ENCODE data around the gene LY86. TPM values are rescaled to one million over a fixed set of nuclear protein-coding genes. Genes with fewer than 3 reads are reported as not detected.

The LY86 gene
- total and polyA plus RNA-seq, 2 donors (not counting 3 experiments of a cell fraction or from before 2014, with no cell fraction given) = not detected

- Histone ChIP-seq H3K9ac (replicated peaks; ENCODE audit: extremely low read depth, insufficient read depth, low read length) (no peak overlapping the region), H3K4me2 (ENCODE audit: insufficient read depth, low read length) (no peak overlapping the region), H3K27me3 (ENCODE audit: control insufficient read depth in 2 of 2, insufficient read depth in 2 of 2, low read length in 2 of 2) (no peaks in the 10 kb centered on the region), H4K20me1 (replicated peaks; ENCODE audit: control insufficient read depth, extremely low read depth, insufficient read depth, low read length) (no peaks in the 10 kb centered on the region), H3K9me1 (replicated peaks; ENCODE audit: control insufficient read depth, extremely low read depth, insufficient read depth, low read length) (no peaks in the 10 kb centered on the region), H3K4me3 (replicated peaks in 1 of 3; ENCODE audit: insufficient read depth in 1 of 3, low read depth in 1 of 3, low read length in 3 of 3) (no peak overlapping the region), H3K9me3 (replicated peaks; ENCODE audit: control insufficient read depth, insufficient read depth, low read length) (no peaks in the 10 kb centered on the region), H3K79me2 (ENCODE audit: control insufficient read depth, insufficient read depth, low read length) (no peaks in the 10 kb centered on the region), H3K27ac (ENCODE audit: insufficient read depth, low read depth, low read length) (no peak overlapping the region), H3K36me3 (ENCODE audit: control insufficient read depth in 2 of 2, extremely low read depth in 1 of 2, insufficient read depth in 2 of 2, low read length in 2 of 2) (no peaks in the 10 kb centered on the region), H3K4me1 (ENCODE audit: control insufficient read depth, extremely low read depth, insufficient read depth, low read length) (no peaks in the 10 kb centered on the region), H2AFZ (ENCODE audit: low read depth, low read length) (no peak overlapping the region)
- intact Hi-C loops (cut with micrococcal nuclease) = no loop called here
- FAIRE-seq (no peak), DNase-seq (ENCODE audit: low read depth, low spot score) (no peak)
- CTCF ChIA-PET = no interaction called here
- POLR2A ChIA-PET = no interaction called here
- no TSS peak for BruUV-seq (replicated peaks)
- TF ChIP-seq FOS (IDR thresholded peaks at IDR 0.05; ENCODE audit: borderline replicate concordance, insufficient read depth, low read length) (no peak), GATA2 (IDR thresholded peaks at IDR 0.05; ENCODE audit: insufficient read depth, insufficient read length, low read depth, low read length) (no peak), MAX (IDR thresholded peaks at IDR 0.05; ENCODE audit: insufficient read depth, insufficient read length) (no peak), JUN (IDR thresholded peaks at IDR 0.05; ENCODE audit: borderline replicate concordance, insufficient read depth, insufficient read length, low read depth) (no peak), POLR2A (IDR thresholded peaks at IDR 0.05; ENCODE audit: low read depth, low read length) (no peak), MYC (IDR thresholded peaks at IDR 0.05; ENCODE audit: low read depth, low read length) (no peak), EZH2 (IDR thresholded peaks at IDR 0.05; ENCODE audit: borderline replicate concordance, low read depth, low read length, severe bottlenecking) (no peak), CTCF (IDR thresholded peaks at IDR 0.05; ENCODE audit: extremely low read depth in 1 of 2, insufficient read depth in 1 of 2, low read depth in 1 of 2, low read length in 2 of 2) (no peak), POLR2AphosphoS5 (IDR thresholded peaks at IDR 0.05; ENCODE audit: insufficient read depth, low read depth, low read length) (no peak)
- dilution Hi-C loops (cut with MboI; ENCODE audit: extremely low pct_ligation_motif_present, low sequenced_read_pairs) = no loop called here
These were observed 13.7 kb downstream of the LY86 start for GRCh38 chr6:6602262-6602661.
